Activated T-helper 1 cell treated with anti-CD3 and anti-CD28 coated beads, Interleukin-12 subunit alpha, Interleukin-12 subunit beta, Interleukin-2, Interleukin-4 antibody, amounts not matched to agents 30 ng/mL and 10 ng/mL and 1 ng/mL, durations not matched to agents 14 hours and 24 hours and 36 hours (primary cell): ENCODE data around the gene ZNF469. TPM values are rescaled to one million over a fixed set of nuclear protein-coding genes. Genes with fewer than 3 reads are reported as not detected.

Experiments
- total RNA-seq: library from RNA; stranded (reverse); gene quantifications from 2 replicates; pipeline ENCODE4 v1.2.3, GENCODE V29; 2022

Gene ZNF469
- total RNA-seq, 1 donor from 2014 or later, result 0.57 TPM

Other genes starting within 250 kb of the ZNF469 start
- 20.6 and 21.7 TPM in 2 replicates for gene ZFPM1, start 70.3 kb downstream of the ZNF469 start, total RNA-seq
- 115 and 116 TPM in 2 replicates for gene ZC3H18, start 187.4 kb downstream of the ZNF469 start, total RNA-seq